OCI-LY7 (cell line): Measurements from ENCODE around the gene DTWD1. TPM values are rescaled to one million over a fixed set of nuclear protein-coding genes. Genes with fewer than 3 reads are reported as not detected.
"Not testable (repeated sequence)": the region's sequence is repeated elsewhere in the genome, so short reads cannot be mapped to it uniquely, and the experiment has no call there.

Source experiments
- BruUV-seq: library from RNA; stranded (reverse); fragments of 400-500 nt; replicated peaks from 2 replicates; lab custom pipeline; 2021; lab: Mats Ljungman, UMichigan
- CTCF ChIA-PET: fragments of 300-600 bp; sonication (Branson Sonifier 250); formaldehyde crosslinking; loops from one replicate; lab custom pipeline; 2022; ENCODE audit warnings: antibody characterized with exemption; ENCODE audit not compliant: unreplicated experiment; lab: Charles Lee
- POLR2A ChIA-PET: fragments of 300-600 bp; sonication (Branson Sonifier 250); formaldehyde crosslinking; loops from one replicate; lab custom pipeline; 2022; ENCODE audit warnings: antibody characterized with exemption; lab: Charles Lee
- DNase-seq: peaks from one replicate; pipeline ENCODE4 v3.0.0-alpha.2; 2015; ENCODE audit warnings: low spot score
- H2AFZ ChIP-seq: fragments of 200-600 bp; sonication (generic), shearing (Covaris generic); 2 replicates; pipeline ENCODE4 v1.6.1; 2014; ENCODE audit warnings: mild to moderate bottlenecking, antibody characterized with exemption, low read length, moderate library complexity
- H3K27ac ChIP-seq: fragments of 200-600 bp; sonication (generic); 2 replicates; pipeline ENCODE4 v1.5.1; 2014; ENCODE audit warnings: mixed run types, low read depth, mild to moderate bottlenecking, moderate library complexity, low read length, inconsistent platforms; ENCODE audit not compliant: poor library complexity, severe bottlenecking
- H3K36me3 ChIP-seq: fragments of 200-600 bp; sonication (generic); 2 replicates; pipeline ENCODE4 v1.6.1; 2014; ENCODE audit warnings: mild to moderate bottlenecking, antibody characterized with exemption, low read length, moderate library complexity, mixed read lengths; ENCODE audit not compliant: insufficient read depth
- H3K4me1 ChIP-seq: fragments of 200-600 bp; sonication (generic); 2 replicates; pipeline ENCODE4 v1.5.1; 2014; ENCODE audit warnings: mild to moderate bottlenecking, low read length; ENCODE audit not compliant: insufficient read depth, poor library complexity, severe bottlenecking
- H3K4me2 ChIP-seq: fragments of 200-600 bp; sonication (generic); 2 replicates; pipeline ENCODE4 v1.6.1; 2014; ENCODE audit warnings: mild to moderate bottlenecking, low read length
- H3K4me3 ChIP-seq: fragments of 200-600 bp; sonication (generic); 2 replicates; pipeline ENCODE4 v1.5.1; 2014; ENCODE audit warnings: mild to moderate bottlenecking, low read depth, low read length; ENCODE audit not compliant: poor library complexity, severe bottlenecking
- H3K79me2 ChIP-seq: fragments of 200-600 bp; sonication (generic); 2 replicates; pipeline ENCODE4 v1.6.1; 2016; ENCODE audit warnings: low read depth, mild to moderate bottlenecking, low read length, moderate library complexity, mixed read lengths; ENCODE audit not compliant: insufficient read depth
- H3K9me2 ChIP-seq: fragments of 200-600 bp; sonication (generic); 2 replicates; pipeline ENCODE4 v1.6.1; 2016; ENCODE audit warnings: mild to moderate bottlenecking, low read length, mixed read lengths; ENCODE audit not compliant: insufficient read depth
- H3K9me3 ChIP-seq: fragments of 200-600 bp; sonication (generic); 2 replicates; pipeline ENCODE4 v1.6.1; 2014; ENCODE audit warnings: mild to moderate bottlenecking, mixed run types, low read length, mixed read lengths
- H4K20me1 ChIP-seq: fragments of 200-600 bp; sonication (generic); 2 replicates; pipeline ENCODE4 v1.6.1; 2014; ENCODE audit warnings: mild to moderate bottlenecking, antibody characterized with exemption, low read length, moderate library complexity, mixed read lengths; ENCODE audit not compliant: insufficient read depth
- EZH2phosphoT487 ChIP-seq: fragments of 200-600 bp; sonication (generic); IDR thresholded peaks from 2 replicates; pipeline ENCODE4 v1.6.1; 2018; ENCODE audit warnings: low read depth, borderline replicate concordance, mild to moderate bottlenecking, mixed run types, antibody characterized with exemption, low read length, moderate library complexity, mixed read lengths
- intact Hi-C: fragments of 100-400 bp; cut with micrococcal nuclease; formaldehyde crosslinking; loops from one replicate; pipeline ENCODE4 v1.10.0; 2022; ENCODE audit not compliant: unreplicated experiment
- total RNA-seq, 2 experiments: library from RNA; depleted of rRNA in 1 of 2; stranded (reverse); fragments of >200 nt in 1 of 2; shearing (Covaris generic) in 1 of 2; gene quantifications; 2 replicates each; pipeline ENCODE4 v1.2.3, GENCODE V29; 2014 to 2022
- TF ChIP-seq, protein P1 (sequence below): fragments of 200-600 bp; sonication (generic); conservative IDR thresholded peaks from 2 replicates; pipeline ENCODE4 v1.5.1; 2014; ENCODE audit warnings: mild to moderate bottlenecking, antibody characterized with exemption, low read length, moderate library complexity, mixed read lengths

DTWD1 gene
- total RNA-seq, 2 experiments from 2014 or later: 9.4 to 19.2 TPM

DNA sequence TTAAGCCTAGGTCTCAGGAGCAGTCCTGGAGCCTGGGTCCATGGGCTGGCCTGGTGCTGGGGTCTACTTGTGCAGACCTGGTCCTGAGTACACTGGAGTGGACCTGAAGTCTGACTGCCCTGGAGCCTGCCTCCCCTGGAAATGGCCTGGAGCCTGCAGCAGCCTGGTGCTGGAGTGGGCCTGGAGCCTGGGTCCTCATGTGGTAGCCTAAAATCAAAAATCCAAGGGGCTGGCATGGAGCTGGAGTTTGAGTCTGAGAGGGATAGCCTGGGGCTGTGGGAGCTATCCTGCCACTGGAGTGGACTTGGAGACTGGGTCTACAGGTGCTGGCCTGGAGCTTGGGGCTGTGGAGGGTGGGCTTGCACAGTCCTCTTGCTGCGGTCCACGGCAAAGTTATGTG, 15.3 kb upstream of the DTWD1 start:
- POLR2A ChIA-PET: interaction anchor here (0.6 kb wide), 1 partner anchor 12 kb away, joined by 3 read pairs; no protein-coding TSS in a partner anchor
- intact Hi-C loops: no loop called here

DNA sequence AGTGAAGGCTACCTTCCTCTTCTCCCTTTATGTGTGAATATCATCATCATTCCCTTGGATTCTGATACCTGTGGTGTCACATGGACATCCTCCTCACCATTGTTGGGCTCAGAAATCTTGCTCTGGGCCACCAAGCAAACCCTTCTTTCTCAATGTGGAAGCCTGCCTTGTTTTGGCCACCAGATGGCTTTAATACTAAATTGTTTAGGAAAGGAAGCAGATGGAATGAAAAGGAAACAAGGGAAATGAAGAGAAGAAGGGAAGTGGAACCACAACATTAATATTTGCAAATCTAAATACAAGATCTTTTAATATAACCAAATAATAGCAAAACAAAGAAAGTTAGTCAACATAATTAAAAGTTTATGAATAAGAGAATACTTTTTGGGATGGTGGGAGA, 14.3 kb upstream of the DTWD1 start:
- Histone ChIP-seq H3K27ac (no peak overlapping the region), H3K4me3 (no peak overlapping the region), H4K20me1 (no peaks in the 10 kb centered on the region), H3K9me2 (no peaks in the 10 kb centered on the region), H3K36me3 (no peaks in the 10 kb centered on the region), H2AFZ (no peak overlapping the region), H3K4me1 (no peaks in the 10 kb centered on the region), H3K79me2 (no peaks in the 10 kb centered on the region), H3K9me3 (no peaks in the 10 kb centered on the region), H3K4me2 (no peak overlapping the region)
- DNase-seq: no peak
- intact Hi-C loops: no loop called here
- BruUV-seq: no TSS peak
- ChIA-PET CTCF (no interaction called here), POLR2A (no interaction called here)
- TF ChIP-seq EZH2phosphoT487: no peak
- TF ChIP-seq, protein P1, sequence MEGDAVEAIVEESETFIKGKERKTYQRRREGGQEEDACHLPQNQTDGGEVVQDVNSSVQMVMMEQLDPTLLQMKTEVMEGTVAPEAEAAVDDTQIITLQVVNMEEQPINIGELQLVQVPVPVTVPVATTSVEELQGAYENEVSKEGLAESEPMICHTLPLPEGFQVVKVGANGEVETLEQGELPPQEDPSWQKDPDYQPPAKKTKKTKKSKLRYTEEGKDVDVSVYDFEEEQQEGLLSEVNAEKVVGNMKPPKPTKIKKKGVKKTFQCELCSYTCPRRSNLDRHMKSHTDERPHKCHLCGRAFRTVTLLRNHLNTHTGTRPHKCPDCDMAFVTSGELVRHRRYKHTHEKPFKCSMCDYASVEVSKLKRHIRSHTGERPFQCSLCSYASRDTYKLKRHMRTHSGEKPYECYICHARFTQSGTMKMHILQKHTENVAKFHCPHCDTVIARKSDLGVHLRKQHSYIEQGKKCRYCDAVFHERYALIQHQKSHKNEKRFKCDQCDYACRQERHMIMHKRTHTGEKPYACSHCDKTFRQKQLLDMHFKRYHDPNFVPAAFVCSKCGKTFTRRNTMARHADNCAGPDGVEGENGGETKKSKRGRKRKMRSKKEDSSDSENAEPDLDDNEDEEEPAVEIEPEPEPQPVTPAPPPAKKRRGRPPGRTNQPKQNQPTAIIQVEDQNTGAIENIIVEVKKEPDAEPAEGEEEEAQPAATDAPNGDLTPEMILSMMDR: no peak

More for the DNA sequence above, 15.3 kb upstream of the DTWD1 start:
- H3K36me3 ChIP-seq: no peaks in the 10 kb centered on the region
- no peak overlapping the region for H3K4me3 ChIP-seq
- BruUV-seq: no TSS peak
- H3K4me1 ChIP-seq: no peaks in the 10 kb centered on the region
- H4K20me1 ChIP-seq: no peaks in the 10 kb centered on the region
- CTCF ChIA-PET: no interaction called here
- no peak overlapping the region for H2AFZ ChIP-seq
- no peak for DNase-seq
- no peak overlapping the region for H3K27ac ChIP-seq
- no peaks in the 10 kb centered on the region for H3K9me3 ChIP-seq
- H3K9me2 ChIP-seq: no peaks in the 10 kb centered on the region
- no peak for TF ChIP-seq EZH2phosphoT487
- TF ChIP-seq, protein P1: no peak
- no peaks in the 10 kb centered on the region for H3K79me2 ChIP-seq
- no peak overlapping the region for H3K4me2 ChIP-seq

DNA sequence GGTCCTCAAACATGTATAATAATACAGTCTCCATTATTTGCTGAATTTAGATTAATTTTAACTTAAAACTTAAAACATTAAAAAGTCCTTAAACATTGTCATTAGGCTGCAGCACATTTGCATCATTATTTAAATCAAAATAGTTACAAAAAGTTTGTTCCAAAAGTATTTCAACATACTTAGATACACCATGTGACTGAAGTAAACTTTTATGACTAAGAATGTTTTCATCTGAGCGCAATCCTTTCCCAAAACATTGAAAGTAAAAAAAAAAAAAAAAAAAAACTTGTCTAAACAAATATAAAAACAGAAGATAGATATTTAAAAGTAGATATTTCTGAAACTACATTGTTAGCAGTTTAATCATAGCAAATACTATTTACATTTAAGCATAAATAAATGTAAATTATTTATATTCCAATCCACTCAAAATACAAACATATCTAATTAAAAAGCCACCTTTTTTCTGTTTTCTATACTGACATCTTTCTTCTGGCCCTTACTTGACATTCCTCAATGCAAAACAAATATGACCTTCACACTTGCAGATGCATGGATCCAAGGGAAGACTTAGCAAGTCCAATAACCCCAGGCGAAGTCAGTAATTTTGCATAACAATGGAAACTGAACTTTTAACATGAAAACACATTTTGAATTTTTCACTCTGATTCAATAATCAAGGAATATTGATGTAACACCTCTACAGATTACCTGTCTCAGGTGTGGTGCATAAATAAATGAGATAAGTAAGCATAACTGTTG, 10.5 kb upstream of the DTWD1 start:
- no peak overlapping the region for H3K4me3 ChIP-seq
- H3K9me3 ChIP-seq: no peaks in the 10 kb centered on the region; the same call in 1 of the 2 replicates
- no peak overlapping the region for H2AFZ ChIP-seq
- DNase-seq: no peak
- H3K4me2 ChIP-seq: no peak overlapping the region
- intact Hi-C loops: no loop called here
- H3K4me1 ChIP-seq: no peaks in the 10 kb centered on the region
- no peaks in the 10 kb centered on the region for H3K36me3 ChIP-seq
- no peak overlapping the region for H3K27ac ChIP-seq
- no peaks in the 10 kb centered on the region for H3K79me2 ChIP-seq
- TF ChIP-seq EZH2phosphoT487: no peak
- TF ChIP-seq, protein P1: no peak
- no peaks in the 10 kb centered on the region for H3K9me2 ChIP-seq
- H4K20me1 ChIP-seq: no peaks in the 10 kb centered on the region
- CTCF ChIA-PET: no interaction called here
- no TSS peak for BruUV-seq
- POLR2A ChIA-PET: no interaction called here

DNA sequence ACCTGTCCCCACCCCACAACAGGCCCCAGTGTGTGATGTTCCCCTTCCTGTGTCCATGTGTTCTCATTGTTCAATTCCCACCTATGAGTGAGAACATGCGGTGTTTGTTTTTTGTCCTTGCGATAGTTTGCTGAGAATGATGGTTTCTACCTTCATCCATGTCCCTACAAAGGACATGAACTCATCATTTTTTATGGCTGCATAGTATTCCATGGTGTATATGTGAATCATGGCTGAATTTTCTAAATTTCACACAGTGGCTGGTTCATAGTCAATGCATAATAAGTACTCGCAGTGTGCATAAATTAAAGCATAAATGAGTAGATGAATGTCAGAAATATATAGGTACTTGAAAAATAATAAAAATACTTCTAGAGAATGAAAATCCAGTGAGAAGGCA, 8.6 kb upstream of the DTWD1 start:
- H3K9me3 ChIP-seq, CTCF ChIA-PET, H2AFZ ChIP-seq, H3K4me3 ChIP-seq, H3K36me3 ChIP-seq, H4K20me1 ChIP-seq, DNase-seq, H3K4me2 ChIP-seq, intact Hi-C loops, BruUV-seq, H3K4me1 ChIP-seq, H3K79me2 ChIP-seq, H3K9me2 ChIP-seq, H3K27ac ChIP-seq, POLR2A ChIA-PET: not testable (repeated sequence)
